ENCODE measurements around the gene RBP7. TPM values are rescaled to one million over a fixed set of nuclear protein-coding genes. Genes with fewer than 3 reads are reported as not detected.

RBP7 gene
- total RNA-seq, 1 experiment from 2014 or later = 28.9 TPM

GRCh38 chr1:10059342-10059718 lies 62.3 kb downstream of the RBP7 start:
- no peak overlapping the region for H3K4me3 ChIP-seq (ENCODE audit: low read depth in 2 of 2, low read length in 2 of 2)
- peaks cover 6% of the 10 kb centered on the region; the same call in 1 of the 2 replicates for H3K4me1 ChIP-seq (ENCODE audit: control insufficient read depth, insufficient read depth, low read length)
- no peaks in the 10 kb centered on the region for H3K36me3 ChIP-seq (ENCODE audit: control insufficient read depth, insufficient read depth, low read length)
- no peak overlapping the region for H3K27ac ChIP-seq (ENCODE audit: low read length)
- H3K9me3 ChIP-seq (ENCODE audit: control insufficient read depth, insufficient read depth, low read depth, low read length) = no peaks in the 10 kb centered on the region
- POLR2A ChIA-PET = no interaction called here
- BruUV-seq (replicated peaks) = no TSS peak
- DNase-seq (ENCODE audit: low read depth, low spot score) (no peak), ATAC-seq (no peak)
- in situ Hi-C loops (cut with HindIII; ENCODE audit: low pct_unique_long_range_greater_than_20kb, low sequenced_read_pairs) = no loop called here
- CTCF ChIA-PET = no interaction called here
- no peaks in the 10 kb centered on the region for H3K27me3 ChIP-seq (ENCODE audit: control insufficient read depth, insufficient read depth, low read length)
- TF ChIP-seq SIN3A (IDR thresholded peaks at IDR 0.05; ENCODE audit: borderline replicate concordance, insufficient read depth, low read depth, low read length) (no peak), TCF7L2 (IDR thresholded peaks at IDR 0.05; ENCODE audit: low read depth, low read length) (no peak), CTCF (IDR thresholded peaks at IDR 0.05) (no peak), POLR2AphosphoS5 (IDR thresholded peaks at IDR 0.05; ENCODE audit: low read depth, low read length) (no peak), REST (IDR thresholded peaks at IDR 0.05; ENCODE audit: insufficient read depth in 1 of 2, low read depth in 2 of 2, low read length in 1 of 2) (no peak)
- intact Hi-C loops (cut with micrococcal nuclease; ENCODE audit: unreplicated experiment) = no loop called here

GRCh38 chr1:10060311-10061100 lies 63.5 kb downstream of the RBP7 start:
- DNase-seq (ENCODE audit: low read depth, low spot score) (no peak), ATAC-seq (no peak)
- CTCF ChIA-PET = interaction anchor here (0.7 kb wide), 1 partner anchor 340 kb away, joined by 3 read pairs; no protein-coding TSS in a partner anchor
- H3K4me3 ChIP-seq (ENCODE audit: low read depth in 2 of 2, low read length in 2 of 2) = no peak overlapping the region
- H3K27me3 ChIP-seq (ENCODE audit: control insufficient read depth, insufficient read depth, low read length) = no peaks in the 10 kb centered on the region
- BruUV-seq (replicated peaks) = no TSS peak
- intact Hi-C loops (cut with micrococcal nuclease; ENCODE audit: unreplicated experiment) = no loop called here
- no peaks in the 10 kb centered on the region for H3K36me3 ChIP-seq (ENCODE audit: control insufficient read depth, insufficient read depth, low read length)
- no peak overlapping the region for H3K27ac ChIP-seq (ENCODE audit: low read length)
- POLR2A ChIA-PET = interaction anchor here (0.7 kb wide), 1 partner anchor 333 kb away, joined by 5 read pairs; no protein-coding TSS in a partner anchor
- in situ Hi-C loops (cut with HindIII; ENCODE audit: low pct_unique_long_range_greater_than_20kb, low sequenced_read_pairs) = no loop called here
- no peaks in the 10 kb centered on the region for H3K9me3 ChIP-seq (ENCODE audit: control insufficient read depth, insufficient read depth, low read depth, low read length)
- no peak for TF ChIP-seq SIN3A (IDR thresholded peaks at IDR 0.05; ENCODE audit: borderline replicate concordance, insufficient read depth, low read depth, low read length)
- TF ChIP-seq POLR2AphosphoS5 (IDR thresholded peaks at IDR 0.05; ENCODE audit: low read depth, low read length) = no peak
- TF ChIP-seq CTCF (IDR thresholded peaks at IDR 0.05) = no peak
- TF ChIP-seq TCF7L2 (IDR thresholded peaks at IDR 0.05; ENCODE audit: low read depth, low read length) = no peak
- peaks cover 13% of the 10 kb centered on the region for H3K4me1 ChIP-seq (ENCODE audit: control insufficient read depth, insufficient read depth, low read length)

Data from Panc1 (cell line).